ENCODE results near the gene ANO6.

DNA sequence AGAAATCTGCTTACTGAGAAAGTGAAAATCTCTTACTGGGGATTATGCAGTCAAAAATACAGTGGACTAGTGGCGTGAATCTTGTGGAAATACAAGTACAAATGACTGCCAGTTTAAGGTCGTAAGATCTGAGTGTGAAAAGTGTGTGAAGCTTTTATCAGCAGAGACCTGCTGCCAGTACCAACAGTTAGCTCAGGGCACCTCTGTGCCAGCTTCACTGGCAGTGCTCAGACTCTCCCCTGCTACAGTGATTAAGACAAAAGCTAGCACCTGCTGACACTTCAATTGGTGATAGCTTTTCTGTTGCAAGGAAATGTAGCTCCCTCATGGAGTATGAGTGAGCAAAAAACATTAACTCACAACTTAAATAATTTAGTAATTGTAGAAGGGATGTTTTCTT lies 185.1 kb downstream of the ANO6 start:
- TF ChIP-seq POLR2A (IDR thresholded peaks at IDR 0.05; ENCODE audit: low read depth, low read length) (no peak), POLR2AphosphoS5 (IDR thresholded peaks at IDR 0.05; ENCODE audit: low read depth, low read length) (no peak), TAF1 (IDR thresholded peaks at IDR 0.05; ENCODE audit: low read depth, low read length) (no peak), SPI1 (IDR thresholded peaks at IDR 0.05; ENCODE audit: low read depth, low read length) (no peak), PAX5 (IDR thresholded peaks at IDR 0.05; ENCODE audit: insufficient read depth, low read length, severe bottlenecking) (no peak), POU2F2 (IDR thresholded peaks at IDR 0.05; ENCODE audit: low read depth, low read length) (no peak)

Measured in GM12891 (cell line).